Endodermal cell (in vitro differentiated cells): Measurements from ENCODE around the gene CHD9NB. TPM values are rescaled to one million over a fixed set of nuclear protein-coding genes. Genes with fewer than 3 reads are reported as not detected.

Source experiments
- DNase-seq: peaks from one replicate; pipeline ENCODE4 v3.0.0-alpha.2; 2017
- H3K27ac ChIP-seq: 2 replicates; pipeline ENCODE4 v1.5.1; 2013; ENCODE audit warnings: mild to moderate bottlenecking, low read depth, low read length, moderate library complexity
- H3K27me3 ChIP-seq: 2 replicates; pipeline ENCODE4 v1.6.1; 2013; ENCODE audit warnings: mild to moderate bottlenecking, low read length, moderate library complexity; ENCODE audit not compliant: insufficient read depth, control insufficient read depth, poor library complexity, severe bottlenecking
- H3K36me3 ChIP-seq: 2 replicates; pipeline ENCODE4 v1.7.0; 2013; ENCODE audit warnings: mild to moderate bottlenecking, low read length, moderate library complexity; ENCODE audit not compliant: control insufficient read depth, insufficient read depth
- H3K4me1 ChIP-seq: one replicate; pipeline ENCODE4 v1.7.0; 2013; ENCODE audit warnings: low read length; ENCODE audit not compliant: control insufficient read depth, insufficient read depth
- H3K4me3 ChIP-seq: 2 replicates; pipeline ENCODE4 v1.5.1; 2013; ENCODE audit warnings: mild to moderate bottlenecking, low read length, moderate library complexity
- H3K9ac ChIP-seq: 2 replicates; pipeline ENCODE4 v1.6.1; 2013; ENCODE audit warnings: mild to moderate bottlenecking, low read length, moderate library complexity; ENCODE audit not compliant: poor library complexity, severe bottlenecking; ENCODE audit errors: extremely low read depth
- H3K9me3 ChIP-seq: 2 replicates; pipeline ENCODE4 v1.6.1; 2013; ENCODE audit warnings: mild to moderate bottlenecking, low read length, moderate library complexity; ENCODE audit not compliant: control insufficient read depth
- H3K27ac Mint-ChIP-seq: 2 replicates; pipeline ENCODE4 v1.8.0; 2020; ENCODE audit warnings: mixed read lengths
- H3K27me3 Mint-ChIP-seq: 2 replicates; pipeline ENCODE4 v1.8.0; 2021; ENCODE audit warnings: mild to moderate bottlenecking, mixed read lengths; ENCODE audit not compliant: insufficient read depth
- H3K36me3 Mint-ChIP-seq: 2 replicates; pipeline ENCODE4 v1.8.0; 2020; ENCODE audit warnings: low read depth, mixed read lengths
- H3K4me1 Mint-ChIP-seq: 2 replicates; pipeline ENCODE4 v1.8.0; 2020; ENCODE audit warnings: mixed read lengths
- H3K4me3 Mint-ChIP-seq: 2 replicates; pipeline ENCODE4 v1.8.0; 2020; ENCODE audit warnings: mild to moderate bottlenecking, moderate library complexity, mixed read lengths
- H3K9me3 Mint-ChIP-seq: 2 replicates; pipeline ENCODE4 v1.8.0; 2020; ENCODE audit warnings: mild to moderate bottlenecking, mixed read lengths
- CTCF ChIP-seq: fragments of 200-600 bp; sonication (generic); conservative IDR thresholded peaks from 2 replicates; pipeline ENCODE4 v1.5.0; 2021; ENCODE audit warnings: antibody characterized with exemption, mild to moderate bottlenecking
- WGBS, 2 experiments: methylation state at CpG; one replicate each; pipeline versions ENCODE4 v1.1.5 to v1.1.7; 2013; ENCODE audit warnings: missing lambda C conversion rate in 2 of 2, mixed read lengths in 1 of 2; ENCODE audit not compliant: insufficient coverage in 1 of 2, insufficient read length in 1 of 2; 5-methylcytosine and 5-hydroxymethylcytosine counted together
- total RNA-seq, 2 donors: library from RNA; stranded (reverse); fragmentation: NEBNext Ultra II Directional in 1 of 2; extraction: Animal tissue kit (Norgen Biotek cat#: 25700) in 1 of 2; gene quantifications; 2 replicates in 1 of 2; 3 replicates in 1 of 2; pipeline ENCODE4 v1.2.1, GENCODE V29; 2021

The CHD9NB gene
- total RNA-seq, 2 donors from 2014 or later, result 13.1 to 14.9 TPM

GRCh38 chr16:53083119-53083518, 30.4 kb upstream of the CHD9NB start:
- peaks cover 50% of the 10 kb centered on the region for H3K4me1 Mint-ChIP-seq
- peaks cover 7% of the 10 kb centered on the region for H3K4me1 ChIP-seq
- 100% methylated on average over 1 of the region's 1 CpG for WGBS, 2 experiments
- H3K27me3 ChIP-seq, result peaks cover 6% of the 10 kb centered on the region
- H3K9me3 Mint-ChIP-seq, result peaks cover 4% of the 10 kb centered on the region
- H3K27me3 Mint-ChIP-seq, result peaks cover 11% of the 10 kb centered on the region
- peaks cover 16% of the 10 kb centered on the region for H3K36me3 Mint-ChIP-seq
- no peak for DNase-seq
- TF ChIP-seq CTCF, result no peak
- no peak overlapping the region for H3K9ac ChIP-seq
- H3K36me3 ChIP-seq, result no peaks in the 10 kb centered on the region
- no peak overlapping the region for H3K4me3 Mint-ChIP-seq
- no peak overlapping the region for H3K27ac ChIP-seq
- peaks cover 4% of the 10 kb centered on the region for H3K9me3 ChIP-seq
- no peak overlapping the region for H3K4me3 ChIP-seq
- no peak overlapping the region for H3K27ac Mint-ChIP-seq

- peaks cover 22% of the 10 kb centered on the region for H3K36me3 Mint-ChIP-seq
- H3K9me3 Mint-ChIP-seq, result peaks cover 9% of the 10 kb centered on the region
- Histone ChIP-seq H3K36me3 (peaks cover 4% of the 10 kb centered on the region), H3K27me3 (peaks cover 6% of the 10 kb centered on the region), H3K9me3 (peaks cover 10% of the 10 kb centered on the region), H3K9ac (no peak overlapping the region), H3K4me3 (no peak overlapping the region), H3K27ac (no peak overlapping the region), H3K4me1 (peaks cover 7% of the 10 kb centered on the region)
- no peak for DNase-seq
- no peak overlapping the region for H3K27ac Mint-ChIP-seq
- H3K27me3 Mint-ChIP-seq, result peaks cover 11% of the 10 kb centered on the region
- 81 to 96% methylated on average over 4 of the region's 4 CpGs for WGBS, 2 experiments
- no peak overlapping the region for H3K4me3 Mint-ChIP-seq
- H3K4me1 Mint-ChIP-seq, result peaks cover 49% of the 10 kb centered on the region
- TF ChIP-seq CTCF, result no peak
These were observed 29.8 kb upstream of the CHD9NB start for GRCh38 chr16:53082509-53082908.

- Mint-ChIP-seq H3K27me3 (peaks cover 11% of the 10 kb centered on the region), H3K4me3 (no peak overlapping the region), H3K4me1 (peaks cover 43% of the 10 kb centered on the region), H3K9me3 (peaks cover 9% of the 10 kb centered on the region), H3K27ac (no peak overlapping the region), H3K36me3 (peaks cover 20% of the 10 kb centered on the region)
- no peak for TF ChIP-seq CTCF
- DNase-seq, result no peak
- no peak overlapping the region for H3K27ac ChIP-seq
- H3K27me3 ChIP-seq, result peaks cover 6% of the 10 kb centered on the region
- H3K4me1 ChIP-seq, result peaks cover 2% of the 10 kb centered on the region
- no peak overlapping the region for H3K9ac ChIP-seq
- 95 to 100% methylated on average over 2 to 3 of the region's 3 CpGs for WGBS, 2 experiments
- H3K9me3 ChIP-seq, result peaks cover 10% of the 10 kb centered on the region
- no peak overlapping the region for H3K4me3 ChIP-seq
- peaks cover 4% of the 10 kb centered on the region for H3K36me3 ChIP-seq
These were observed 29.1 kb upstream of the CHD9NB start for GRCh38 chr16:53081686-53082407.
